DND-41 (cell line): ENCODE measurements around the gene ASPG.

Experiments used
- ATAC-seq: fragments of 200-7000 bp; cut with Tn5 transposase; 3 replicates; pipeline ENCODE4 v1.9.1; 2021; ENCODE audit warnings: low read depth; ENCODE audit not compliant: insufficient read depth
- DNase-seq: peaks from one replicate; pipeline ENCODE4 v3.0.0-alpha.2; 2020
- H2AFZ ChIP-seq: 2 replicates; pipeline ENCODE4 v1.6.0; 2012; ENCODE audit warnings: low read depth, low read length
- H3K27ac ChIP-seq: 2 replicates; pipeline ENCODE4 v1.5.1; 2012; ENCODE audit warnings: low read length, inconsistent platforms
- H3K27me3 ChIP-seq: fragments of 200-600 bp; sonication (generic); 2 replicates; pipeline ENCODE4 v1.6.0; 2012; ENCODE audit warnings: low read length, mild to moderate bottlenecking, inconsistent platforms; ENCODE audit not compliant: insufficient read depth, poor library complexity
- H3K36me3 ChIP-seq: 2 replicates; pipeline ENCODE4 v1.5.1; 2012; ENCODE audit warnings: low read length, inconsistent platforms; ENCODE audit not compliant: insufficient read depth
- H3K4me1 ChIP-seq: 2 replicates; pipeline ENCODE4 v1.5.1; 2012; ENCODE audit warnings: mild to moderate bottlenecking, low read length; ENCODE audit not compliant: insufficient read depth
- H3K4me2 ChIP-seq: 2 replicates; pipeline ENCODE4 v1.6.0; 2012; ENCODE audit warnings: mild to moderate bottlenecking, moderate library complexity, low read length, inconsistent platforms; ENCODE audit not compliant: insufficient read depth
- H3K4me3 ChIP-seq, 2 experiments: fragments of 200-600 bp in 1 of 2; shearing (Covaris generic) in 1 of 2; 2 replicates each; pipeline ENCODE4 v1.5.1; 2012 to 2016; ENCODE audit warnings: inconsistent platforms in 2 of 2, low read length in 2 of 2, mild to moderate bottlenecking in 2 of 2, low read depth in 1 of 2, moderate library complexity in 1 of 2
- H3K79me2 ChIP-seq: 2 replicates; pipeline ENCODE4 v1.6.0; 2012; ENCODE audit warnings: low read length, inconsistent platforms; ENCODE audit not compliant: insufficient read depth
- H3K9ac ChIP-seq: 2 replicates; pipeline ENCODE4 v1.6.0; 2012; ENCODE audit warnings: low read depth, mild to moderate bottlenecking, inconsistent platforms, low read length, moderate library complexity
- H3K9me3 ChIP-seq: 2 replicates; pipeline ENCODE4 v1.5.1; 2012; ENCODE audit warnings: low read length, moderate library complexity, mild to moderate bottlenecking, inconsistent platforms; ENCODE audit not compliant: insufficient read depth, severe bottlenecking
- H4K20me1 ChIP-seq: 2 replicates; pipeline ENCODE4 v1.6.0; 2012; ENCODE audit warnings: low read length; ENCODE audit not compliant: insufficient read depth
- CTCF ChIP-seq: IDR thresholded peaks from 2 replicates; pipeline ENCODE4 v1.5.1; 2012; ENCODE audit warnings: borderline replicate concordance, low read length, moderate library complexity, mild to moderate bottlenecking; ENCODE audit not compliant: poor library complexity, severe bottlenecking; ENCODE audit errors: extremely low read depth
- EZH2 ChIP-seq: IDR thresholded peaks from 3 replicates; pipeline ENCODE4 v1.6.1; 2012; ENCODE audit warnings: borderline replicate concordance, low read depth, mild to moderate bottlenecking, moderate library complexity, low read length, inconsistent platforms; ENCODE audit not compliant: severe bottlenecking

ASPG gene

GRCh38 chr14:104140213-104140462 is 54.6 kb downstream of the ASPG start:
- TF ChIP-seq EZH2 (no peak), CTCF (no peak)
- Histone ChIP-seq H3K79me2 (no peaks in the 10 kb centered on the region), H3K27me3 (no peaks in the 10 kb centered on the region), H3K9ac (no peak overlapping the region), H3K27ac (no peak overlapping the region), H3K36me3 (no peaks in the 10 kb centered on the region), H3K4me2 (no peak overlapping the region), H2AFZ (no peak overlapping the region), H3K4me1 (no peaks in the 10 kb centered on the region), H3K9me3 (peaks cover 10% of the 10 kb centered on the region), H3K4me3 (no peak overlapping the region), H4K20me1 (no peaks in the 10 kb centered on the region)
- no peak for ATAC-seq
- DNase-seq, result no peak

GRCh38 chr14:104140463-104141331 is 55.2 kb downstream of the ASPG start:
- Histone ChIP-seq H3K4me1 (no peaks in the 10 kb centered on the region), H3K9ac (no peak overlapping the region), H4K20me1 (no peaks in the 10 kb centered on the region), H3K27me3 (no peaks in the 10 kb centered on the region), H3K79me2 (no peaks in the 10 kb centered on the region), H3K4me2 (no peak overlapping the region), H3K4me3 (no peak overlapping the region), H3K27ac (no peak overlapping the region), H3K36me3 (no peaks in the 10 kb centered on the region), H3K9me3 (peaks cover 7% of the 10 kb centered on the region), H2AFZ (no peak overlapping the region)
- no peak for DNase-seq
- ATAC-seq, result no peak
- TF ChIP-seq CTCF, result no peak
- no peak for TF ChIP-seq EZH2

GRCh38 chr14:104141621-104142091 is 56.2 kb downstream of the ASPG start:
- Histone ChIP-seq H4K20me1 (no peaks in the 10 kb centered on the region), H3K9ac (no peak overlapping the region), H3K4me3 (no peak overlapping the region), H2AFZ (no peak overlapping the region), H3K79me2 (no peaks in the 10 kb centered on the region), H3K27me3 (no peaks in the 10 kb centered on the region), H3K4me2 (no peak overlapping the region), H3K9me3 (peaks cover 2% of the 10 kb centered on the region), H3K27ac (no peak overlapping the region), H3K36me3 (no peaks in the 10 kb centered on the region), H3K4me1 (no peaks in the 10 kb centered on the region)
- no peak for DNase-seq
- ATAC-seq, result no peak
- TF ChIP-seq CTCF (no peak), EZH2 (no peak)
